HG02571 (cell line): Measurements from ENCODE around the gene FCGR3A.
"Not testable (repeated sequence)": the region's sequence is repeated elsewhere in the genome, so short reads cannot be mapped to it uniquely, and the experiment has no call there.

Experiments
- ATAC-seq: cut with Tn5 transposase; IDR thresholded peaks from one replicate; pipeline ENCODE4 v1.9.1; 2021; ENCODE audit warnings: mild to moderate bottlenecking, moderate library complexity; ENCODE audit not compliant: unreplicated experiment

Gene FCGR3A

GRCh38 chr1:161557506-161558450, 8.2 kb upstream of the FCGR3A start:
- not testable (repeated sequence) for ATAC-seq

- not testable (repeated sequence) for ATAC-seq
Observed at GRCh38 chr1:161556990-161557389, 7.4 kb upstream of the FCGR3A start.

- ATAC-seq, result not testable (repeated sequence)
Observed at GRCh38 chr1:161556143-161556542, 6.5 kb upstream of the FCGR3A start.

GRCh38 chr1:161554815-161555417, 5.3 kb upstream of the FCGR3A start:
- not testable (repeated sequence) for ATAC-seq

DNA sequence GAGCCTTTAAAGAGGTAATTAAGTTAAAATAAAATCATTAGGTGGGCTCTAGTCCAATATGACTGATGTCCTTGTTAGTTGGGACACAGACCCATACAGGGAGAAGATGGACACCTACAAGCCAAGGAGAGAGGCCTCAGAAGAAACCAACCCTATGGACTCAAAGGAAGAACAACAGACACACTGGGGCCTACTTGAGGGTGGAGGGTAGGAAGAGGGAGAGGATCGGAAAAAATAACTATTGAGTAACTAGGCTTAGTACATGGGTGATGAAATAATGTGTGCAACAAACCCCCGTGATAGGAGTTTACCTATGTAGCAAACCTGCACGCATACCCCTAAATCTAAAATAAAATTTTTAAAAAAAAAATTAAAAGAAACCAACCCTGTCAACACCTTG, 4.7 kb upstream of the FCGR3A start:
- not testable (repeated sequence) for ATAC-seq

DNA sequence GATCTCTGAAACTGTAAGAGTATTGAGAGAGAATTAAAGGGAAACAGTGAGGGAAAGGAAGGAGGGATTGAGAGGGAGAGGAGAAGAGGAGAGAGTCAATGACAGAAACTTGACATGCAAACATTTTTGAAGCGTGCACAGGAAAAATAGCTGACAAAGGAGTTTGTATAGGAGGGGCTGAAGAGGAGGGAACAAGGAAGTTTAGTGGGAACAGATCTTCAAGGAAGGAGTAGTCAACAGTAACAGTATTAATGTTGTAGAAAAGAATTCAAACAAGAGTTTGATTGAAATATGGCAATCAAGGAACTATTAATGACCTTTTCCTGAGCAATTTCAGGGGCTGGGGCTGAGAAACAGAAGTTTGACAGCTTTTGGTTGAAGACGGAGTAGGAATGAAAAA, 4.0 kb upstream of the FCGR3A start:
- not testable (repeated sequence) for ATAC-seq

- ATAC-seq, result not testable (repeated sequence)
Observed at GRCh38 chr1:161550942-161551341, 1.3 kb upstream of the FCGR3A start.

- not testable (repeated sequence) for ATAC-seq
Observed at GRCh38 chr1:161548749-161549406, 740 bp downstream of the FCGR3A start.

DNA sequence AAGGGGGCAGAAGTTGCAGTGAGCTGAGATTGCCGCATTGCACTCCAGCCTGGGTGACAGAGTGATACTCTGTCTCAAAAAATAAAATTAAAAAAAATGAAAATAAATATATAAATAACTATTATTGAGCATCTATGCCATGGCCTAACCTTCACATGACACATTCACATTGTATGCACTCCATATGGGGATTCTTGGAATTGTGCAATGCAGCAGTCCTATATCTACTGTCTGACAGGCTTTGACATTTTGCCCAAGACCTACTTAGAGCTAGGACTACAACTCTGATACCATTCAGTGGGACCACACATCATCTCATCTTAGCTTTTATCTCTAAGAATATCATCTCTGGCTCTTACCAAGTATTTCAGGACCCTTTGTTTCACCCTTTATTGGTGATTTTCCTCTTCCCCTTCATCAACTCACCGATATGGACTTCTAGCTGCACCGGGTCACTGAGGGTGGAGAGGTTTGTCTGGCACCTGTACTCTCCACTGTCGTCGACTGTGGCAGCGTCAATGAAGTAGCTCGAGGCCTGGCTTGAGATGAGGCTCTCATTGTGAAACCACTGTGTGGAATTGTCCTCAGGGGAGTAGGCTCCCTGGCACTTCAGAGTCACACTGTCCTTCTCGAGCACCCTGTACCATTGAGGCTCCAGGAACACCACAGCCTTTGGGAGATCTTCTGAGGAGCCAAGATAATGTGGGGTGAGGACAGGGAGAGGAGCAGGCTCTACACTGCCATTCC, 1.4 kb downstream of the FCGR3A start:
- not testable (repeated sequence) for ATAC-seq

DNA sequence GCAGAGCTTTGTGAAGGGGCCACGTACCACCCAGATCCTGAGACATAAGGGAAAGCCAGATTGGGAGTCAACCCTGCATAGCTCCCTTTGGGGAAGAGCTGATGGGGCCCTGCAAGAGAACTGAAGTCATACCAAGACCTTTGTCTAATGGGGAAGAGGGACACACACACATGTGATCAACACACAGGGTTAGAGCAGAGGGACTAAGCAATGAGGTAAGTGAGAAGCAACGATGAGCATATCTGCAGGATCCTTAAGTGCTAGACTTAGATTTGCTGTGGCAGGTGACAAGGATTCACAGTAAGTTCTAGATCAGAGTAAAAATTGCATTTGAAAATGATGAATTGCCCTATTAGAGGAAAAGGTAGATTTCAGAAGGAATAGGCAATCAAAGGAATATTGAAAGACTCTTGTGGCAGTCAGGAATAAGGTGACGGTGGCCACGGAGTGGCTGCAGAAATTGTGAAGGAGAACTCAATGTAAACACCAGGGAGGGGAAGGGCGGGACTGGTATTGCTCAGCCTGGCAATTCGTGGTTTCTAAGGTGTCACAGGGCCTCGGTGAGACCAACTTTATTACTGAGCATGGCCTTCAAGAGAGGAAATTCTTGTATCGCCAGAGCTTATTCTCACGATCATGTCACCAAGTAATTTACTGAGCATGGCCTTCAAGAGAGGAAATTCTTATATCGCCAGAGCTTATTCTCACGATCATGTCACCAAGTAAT, 4.5 kb downstream of the FCGR3A start:
- not testable (repeated sequence) for ATAC-seq

- not testable (repeated sequence) for ATAC-seq
Observed at GRCh38 chr1:161543125-161543524, 6.5 kb downstream of the FCGR3A start.

DNA sequence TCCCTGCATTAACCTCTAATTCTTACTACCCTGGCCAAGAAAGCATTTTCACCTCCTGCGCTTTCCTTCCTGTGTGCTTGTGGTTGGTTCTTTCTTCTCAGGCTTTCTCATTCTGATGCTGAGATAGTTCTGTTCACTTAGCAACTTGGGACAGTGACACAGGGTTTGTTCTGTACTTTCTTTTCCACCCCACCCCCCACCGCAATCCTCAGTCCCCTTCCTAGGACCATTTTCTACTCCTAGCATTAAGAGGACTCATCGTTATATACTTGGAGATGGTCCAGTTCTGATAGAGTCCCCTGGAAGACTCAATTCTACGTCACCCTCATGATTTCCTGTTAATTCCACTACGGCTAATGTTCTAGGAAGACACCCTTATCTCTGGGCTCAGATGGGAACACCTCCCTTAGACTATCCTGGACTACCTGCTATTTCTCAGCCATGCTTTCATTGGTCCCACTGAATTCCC, 7.5 kb downstream of the FCGR3A start:
- ATAC-seq, result peak; percentile 40

GRCh38 chr1:161540570-161540960, 9.1 kb downstream of the FCGR3A start:
- not testable (repeated sequence) for ATAC-seq

GRCh38 chr1:161539731-161540569, 9.7 kb downstream of the FCGR3A start:
- peak; percentile 48 for ATAC-seq

DNA sequence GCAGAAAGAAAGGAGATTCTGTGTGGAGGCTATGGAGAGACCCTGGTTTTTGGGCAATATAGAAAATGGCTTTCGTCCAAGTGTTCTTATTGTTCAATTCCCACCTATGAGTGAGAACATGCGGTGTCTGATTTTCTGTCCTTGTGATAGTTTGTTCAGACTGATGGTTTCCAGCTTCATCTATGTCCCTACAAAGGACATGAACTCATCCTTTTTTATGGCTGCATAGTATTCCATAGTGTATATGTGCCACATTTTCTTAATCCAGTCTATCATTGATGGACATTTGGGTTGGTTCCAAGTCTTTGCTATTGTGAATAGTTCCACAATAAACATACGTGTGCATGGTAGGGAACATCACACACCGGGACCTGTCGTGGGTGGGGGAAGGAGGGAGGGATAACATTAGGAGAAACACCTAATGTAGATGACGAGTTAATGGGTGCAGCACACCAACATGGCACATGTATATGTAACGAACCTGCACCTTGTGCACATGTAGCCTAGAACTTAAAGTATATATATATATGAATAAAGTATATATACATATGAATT, 10.6 kb downstream of the FCGR3A start:
- not testable (repeated sequence) for ATAC-seq

- ATAC-seq, result not testable (repeated sequence)
Observed at GRCh38 chr1:161537068-161537669, 12.4 kb downstream of the FCGR3A start.

DNA sequence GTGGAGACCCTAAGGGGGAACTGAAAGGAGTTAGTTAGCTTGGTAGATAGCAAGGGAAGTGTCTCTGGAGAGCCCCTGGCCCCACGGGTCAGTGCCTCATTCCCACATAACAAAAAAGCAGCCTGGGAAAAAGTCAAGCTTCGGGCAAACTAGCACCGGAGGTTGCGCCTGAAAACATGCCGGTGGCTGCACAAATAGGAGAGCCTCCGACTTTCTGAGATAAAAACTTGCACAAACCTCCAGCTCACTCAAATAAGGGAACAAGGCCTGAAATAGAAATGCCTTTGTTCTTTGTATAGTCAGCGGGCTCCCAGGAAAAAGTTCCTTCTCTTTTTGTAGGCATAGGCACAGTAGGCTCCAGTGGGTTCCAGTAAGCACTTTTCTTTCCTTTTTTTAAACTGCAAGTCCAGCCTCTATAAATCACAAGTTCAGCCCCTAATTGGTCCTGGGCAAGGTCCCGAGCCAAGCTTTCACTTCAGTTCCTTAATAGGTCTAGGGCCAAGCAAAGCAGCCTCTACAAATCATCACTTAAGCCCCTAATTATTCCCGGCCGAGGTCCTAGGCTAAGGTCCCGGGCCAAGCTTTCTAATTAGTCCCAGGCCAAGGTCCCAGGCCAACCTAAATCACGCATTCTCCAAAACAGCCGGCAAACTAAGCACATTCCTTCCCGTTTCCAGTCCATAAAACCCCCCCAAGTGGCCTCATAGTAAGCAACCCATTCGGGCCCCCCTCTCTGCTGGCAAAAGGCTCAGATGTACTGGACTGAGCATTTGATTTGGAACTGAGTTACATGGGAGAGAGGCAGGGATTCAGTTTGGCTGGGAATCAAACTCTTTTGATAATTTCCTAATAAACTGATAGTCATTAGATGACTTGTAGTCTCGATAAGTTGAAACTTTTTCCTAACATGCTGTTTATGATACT, 16.7 kb downstream of the FCGR3A start:
- not testable (repeated sequence) for ATAC-seq
